GM12878 (cell line): ENCODE results near the gene AEBP1. TPM values are rescaled to one million over a fixed set of nuclear protein-coding genes. Genes with fewer than 3 reads are reported as not detected.

ENCODE experiments used
- ATAC-seq: fragments of 200-7000 bp; cut with Tn5 transposase; 3 replicates; pipeline ENCODE4 v1.9.1; 2020; ENCODE audit warnings: mild to moderate bottlenecking, moderate library complexity
- BruUV-seq: library from RNA; stranded (reverse); fragments of 400-500 nt; replicated peaks from 2 replicates; lab custom pipeline; 2021; lab: Mats Ljungman, UMichigan
- CTCF ChIA-PET: fragments of 300-600 bp; sonication (Branson Sonifier 250); formaldehyde crosslinking; extraction: SDS; loops from one replicate; lab custom pipeline; 2021; ENCODE audit warnings: inconsistent platforms; lab: Yijun Ruan, JAX
- POLR2A ChIA-PET: fragments of 350-600 bp; formaldehyde crosslinking; extraction: SDS; loops from one replicate; lab custom pipeline; 2021; ENCODE audit warnings: inconsistent platforms; lab: Charles Lee
- RAD21 ChIA-PET: fragments of 300-600 bp; sonication (Branson Sonifier 250); formaldehyde crosslinking; loops from one replicate; lab custom pipeline; 2023; ENCODE audit warnings: antibody characterized with exemption; ENCODE audit not compliant: unreplicated experiment; lab: Charles Lee
- SMC1A ChIA-PET: fragments of 300-600 bp; sonication (Branson Sonifier 250); formaldehyde crosslinking; loops from one replicate; lab custom pipeline; 2023; ENCODE audit not compliant: unreplicated experiment, uncharacterized antibody; lab: Charles Lee
- DNase-seq: peaks from one replicate; pipeline ENCODE4 v3.0.0-alpha.2; 2011; ENCODE audit warnings: low read depth, low spot score
- FAIRE-seq: peaks from 3 replicates; lab custom pipeline; 2011; peaks lifted over from hg19 to GRCh38; lab: Jason Lieb, UNC
- H2AFZ ChIP-seq: 2 replicates; pipeline ENCODE4 v1.6.0; 2011; ENCODE audit warnings: low read depth, low read length, control low read depth; ENCODE audit not compliant: control insufficient read depth
- H3K27ac ChIP-seq: 2 replicates; pipeline ENCODE4 v1.5.1; 2011; ENCODE audit warnings: control low read depth; ENCODE audit not compliant: control insufficient read depth, insufficient read depth
- H3K27me3 ChIP-seq, 2 experiments: replicated peaks in 1 of 2; 2 replicates each; pipeline versions ENCODE4 v1.6.0 to v1.6.1; 2011; ENCODE audit warnings: low read length in 1 of 2; ENCODE audit not compliant: control insufficient read depth in 2 of 2, insufficient read depth in 2 of 2
- H3K36me3 ChIP-seq, 2 experiments: 2 replicates each; pipeline ENCODE4 v1.5.1; 2011; ENCODE audit warnings: low read length in 1 of 2; ENCODE audit not compliant: control insufficient read depth in 2 of 2, insufficient read depth in 2 of 2
- H3K4me1 ChIP-seq: 2 replicates; pipeline ENCODE4 v1.6.1; 2011; ENCODE audit warnings: mild to moderate bottlenecking, low read length, moderate library complexity, mixed read lengths; ENCODE audit not compliant: control insufficient read depth, insufficient read depth
- H3K4me2 ChIP-seq: 2 replicates; pipeline ENCODE4 v1.6.0; 2011; ENCODE audit warnings: control low read depth; ENCODE audit not compliant: control insufficient read depth, insufficient read depth
- H3K4me3 ChIP-seq: fragments of 200-600 bp; sonication (generic); 2 replicates; pipeline ENCODE4 v1.5.1; 2016
- H3K79me2 ChIP-seq: 2 replicates; pipeline ENCODE4 v1.6.0; 2011; ENCODE audit warnings: low read length; ENCODE audit not compliant: control insufficient read depth, insufficient read depth
- H3K9ac ChIP-seq: 2 replicates; pipeline ENCODE4 v1.8.0; 2011; ENCODE audit warnings: low read length, control low read depth, mixed read lengths; ENCODE audit not compliant: control insufficient read depth, insufficient read depth
- H3K9me3 ChIP-seq: replicated peaks from 3 replicates; pipeline ENCODE4 v1.5.1; 2011; ENCODE audit warnings: mild to moderate bottlenecking, low read length; ENCODE audit not compliant: control insufficient read depth, insufficient read depth
- H4K20me1 ChIP-seq: 2 replicates; pipeline ENCODE4 v1.6.0; 2011; ENCODE audit not compliant: control insufficient read depth, insufficient read depth
- CBX3 ChIP-seq: fragments of 200-600 bp; sonication (generic); IDR thresholded peaks from 2 replicates; pipeline ENCODE4 v1.6.1; 2016; ENCODE audit warnings: low read depth, borderline replicate concordance
- CBX5 ChIP-seq: sonication (generic); IDR thresholded peaks from 2 replicates; pipeline ENCODE4 v1.6.1; 2016; ENCODE audit warnings: low read depth, moderate library complexity, mild to moderate bottlenecking, inconsistent platforms
- CEBPB ChIP-seq, 2 experiments: fragments of 150-350 bp in 1 of 2; IDR thresholded peaks; 2 replicates each; pipeline ENCODE4 v1.6.1; 2012 to 2014; ENCODE audit warnings: low read depth in 2 of 2, low read length in 2 of 2, borderline replicate concordance in 1 of 2, inconsistent platforms in 1 of 2
- JUND ChIP-seq: IDR thresholded peaks from 2 replicates; pipeline ENCODE4 v1.6.1; 2012; ENCODE audit warnings: low read depth, mild to moderate bottlenecking, low read length, improper control_type of control experiment, moderate library complexity
- NFYB ChIP-seq: IDR thresholded peaks from 2 replicates; pipeline ENCODE4 v1.6.1; 2011; ENCODE audit warnings: low read depth, mild to moderate bottlenecking, low read length, improper control_type of control experiment, moderate library complexity; ENCODE audit not compliant: insufficient read depth
- PKNOX1 ChIP-seq: fragments of 450-650 bp; IDR thresholded peaks from 2 replicates; pipeline ENCODE4 v1.6.1; 2016; ENCODE audit warnings: mild to moderate bottlenecking
- PML ChIP-seq: IDR thresholded peaks from 2 replicates; pipeline ENCODE4 v1.6.1; 2012; ENCODE audit warnings: low read length, inconsistent platforms
- RB1 ChIP-seq: fragments of 450-650 bp; formaldehyde crosslinking; IDR thresholded peaks from 2 replicates; pipeline ENCODE4 v1.6.1; 2017; ENCODE audit warnings: mild to moderate bottlenecking, borderline replicate concordance
- TBL1XR1 ChIP-seq: IDR thresholded peaks from 2 replicates; pipeline ENCODE4 v1.6.1; 2012; ENCODE audit warnings: low read depth, low read length, improper control_type of control experiment
- TCF7 ChIP-seq: IDR thresholded peaks from 2 replicates; pipeline ENCODE4 v1.6.1; 2014; ENCODE audit warnings: antibody characterized with exemption, borderline replicate concordance
- ZBTB4 ChIP-seq: fragments of 450-650 bp; formaldehyde crosslinking; IDR thresholded peaks from 2 replicates; pipeline ENCODE4 v1.4.0; 2022; ENCODE audit warnings: mild to moderate bottlenecking, moderate library complexity
- ZNF384 ChIP-seq: IDR thresholded peaks from 2 replicates; pipeline ENCODE4 v1.6.1; 2012; ENCODE audit warnings: low read depth, mild to moderate bottlenecking, low read length, improper control_type of control experiment, borderline replicate concordance
- ZNF592 ChIP-seq: fragments of 450-650 bp; IDR thresholded peaks from 2 replicates; pipeline ENCODE4 v1.6.1; 2017; ENCODE audit warnings: mild to moderate bottlenecking, moderate library complexity
- in situ Hi-C: fragments of 300-500 bp; cut with MboI; formaldehyde crosslinking; loops from 9 replicates; pipeline ENCODE4 v1.14.3; 2018; ENCODE audit warnings: mixed read lengths
- intact Hi-C: fragments of 100-400 bp; cut with micrococcal nuclease; formaldehyde crosslinking; loops from one replicate; pipeline ENCODE4 v1.14.2; 2022; ENCODE audit not compliant: unreplicated experiment
- polyA plus RNA-seq, 11 experiments: library from polyadenylated mRNA; depleted of rRNA in 4 of 11; unstranded in 6 of 11; stranded (reverse) in 5 of 11; fragments of >200 nt; fragmentation: Nextera tagmentation in 4 of 11; fragmentation: Illumina TruSeq in 1 of 11; extraction: Ambion mirVana in 4 of 11; extraction: Trizol in 1 of 11; gene quantifications; 1 replicate in 1 of 11; 2 replicates in 10 of 11; pipeline versions ENCODE4 v1.2.1 to v1.2.3, GENCODE V29; 2011 to 2016; ENCODE audit warnings: inconsistent platforms in 2 of 11, missing spikeins in 2 of 11, low read depth in 1 of 11
- total RNA-seq, 4 experiments: library from RNA; depleted of rRNA in 3 of 4; stranded (reverse); fragments of >200 nt in 3 of 4; fragmentation: Illumina TruSeq in 1 of 4; extraction: Trizol in 1 of 4; gene quantifications; 2 replicates each; pipeline versions ENCODE4 v1.2.1 to v1.2.3, GENCODE V29; 2013 to 2021

AEBP1 gene
- total and polyA plus RNA-seq, 10 of the 15 experiments (the other 5 are each of a cell fraction or from before 2014, with no cell fraction given), result 0.06 to 0.23 (median 0.11) TPM; not detected in 5

GRCh38 chr7:44127161-44127560 is 23.0 kb downstream of the AEBP1 start:
- ChIA-PET SMC1A (interaction anchor here (1.1 kb wide), 1 partner anchor 35 kb away, joined by 3 read pairs; no protein-coding TSS in a partner anchor), CTCF (no interaction called here), RAD21 (interaction anchor here (0.6 to 1.2 kb wide), 2 partner anchors 46 to 107 kb away, joined by 3 read pairs; no protein-coding TSS in a partner anchor), POLR2A (no interaction called here)
- Histone ChIP-seq H3K9me3 (no peaks in the 10 kb centered on the region), H3K79me2 (peaks cover 11% of the 10 kb centered on the region), H3K27me3 (no peaks in the 10 kb centered on the region; a peak in 1 of 4 replicates), H3K4me1 (peaks cover 6% of the 10 kb centered on the region), H3K36me3 (no peaks in the 10 kb centered on the region), H4K20me1 (no peaks in the 10 kb centered on the region), H3K4me2 (no peak overlapping the region), H2AFZ (no peak overlapping the region), H3K9ac (no peak overlapping the region), H3K4me3 (no peak overlapping the region), H3K27ac (no peak overlapping the region)
- BruUV-seq, result no TSS peak
- TF ChIP-seq PML, result no peak
- TF ChIP-seq PKNOX1, result no peak
- no peak for TF ChIP-seq ZNF384
- no peak for TF ChIP-seq ZBTB4 (CRISPR knock-in tag)
- no peak for TF ChIP-seq TBL1XR1
- no peak for TF ChIP-seq JUND
- no peak for TF ChIP-seq CBX3
- no peak for TF ChIP-seq CEBPB (IDR thresholded peaks at IDR 0.05; ENCODE audit: borderline replicate concordance in 1 of 2, low read depth in 2 of 2, low read length in 2 of 2)
- TF ChIP-seq RB1, result no peak
- TF ChIP-seq CBX5, result no peak
- TF ChIP-seq NFYB, result no peak
- TF ChIP-seq TCF7, result no peak
- TF ChIP-seq ZNF592, result no peak
- FAIRE-seq (no peak), ATAC-seq (no peak), DNase-seq (no peak)
- in situ Hi-C loops (no loop called here), intact Hi-C loops (no loop called here)
